H1 (cell line): ENCODE measurements around the gene GFOD1. TPM values are rescaled to one million over a fixed set of nuclear protein-coding genes. Genes with fewer than 3 reads are reported as not detected.
A peak's percentile ranks its signal among the peaks of the same experiment; 100 is the strongest.

Source experiments
- CTCF ChIA-PET: fragments of 300-600 bp; sonication (Branson Sonifier 250); formaldehyde crosslinking; loops from one replicate; lab custom pipeline; 2021; ENCODE audit not compliant: partially characterized antibody; lab: Charles Lee
- POLR2A ChIA-PET: fragments of 300-600 bp; sonication (Branson Sonifier 250); formaldehyde crosslinking; loops from one replicate; lab custom pipeline; 2021; ENCODE audit warnings: inconsistent platforms; ENCODE audit not compliant: partially characterized antibody; lab: Charles Lee
- DNase-seq, 2 experiments: peaks; one replicate each; pipeline versions ENCODE4 v3.0.0 to v3.0.0-alpha.2; 2010 to 2022; ENCODE audit warnings: low spot score in 2 of 2, low read depth in 1 of 2, mixed read lengths in 1 of 2
- FAIRE-seq: peaks from 2 replicates; lab custom pipeline; 2011; peaks lifted over from hg19 to GRCh38; lab: Jason Lieb, UNC
- H2AFZ ChIP-seq: 2 replicates; pipeline ENCODE4 v1.8.1; 2012; ENCODE audit warnings: low read length, inconsistent platforms
- H2AK5ac ChIP-seq: 2 replicates; pipeline ENCODE4 v1.6.1; 2013; ENCODE audit warnings: low read depth, low read length
- H2BK120ac ChIP-seq: replicated peaks from 2 replicates; pipeline ENCODE3; 2013; ENCODE audit warnings: low read depth, low read length, inconsistent platforms
- H2BK12ac ChIP-seq: 2 replicates; pipeline ENCODE4 v1.6.1; 2013; ENCODE audit warnings: low read depth, low read length
- H2BK15ac ChIP-seq: 2 replicates; pipeline ENCODE4 v1.6.1; 2013; ENCODE audit warnings: low read length
- H2BK20ac ChIP-seq: 2 replicates; pipeline ENCODE4 v1.6.1; 2013; ENCODE audit warnings: low read length
- H2BK5ac ChIP-seq: 2 replicates; pipeline ENCODE4 v1.6.1; 2013; ENCODE audit warnings: low read depth, low read length
- H3K14ac ChIP-seq: 2 replicates; pipeline ENCODE4 v1.6.1; 2013; ENCODE audit warnings: inconsistent platforms; ENCODE audit not compliant: insufficient read length
- H3K18ac ChIP-seq: 2 replicates; pipeline ENCODE4 v1.6.1; 2013; ENCODE audit warnings: low read length; ENCODE audit errors: extremely low read depth
- H3K23ac ChIP-seq: 2 replicates; pipeline ENCODE4 v1.6.1; 2013; ENCODE audit warnings: inconsistent platforms; ENCODE audit not compliant: insufficient read length
- H3K23me2 ChIP-seq: 2 replicates; pipeline ENCODE4 v1.6.1; 2013; ENCODE audit warnings: low read depth, low read length
- H3K27ac ChIP-seq: 2 replicates; pipeline ENCODE4 v1.6.1; 2011; ENCODE audit warnings: low read depth, low read length, inconsistent platforms
- H3K27me3 ChIP-seq, 4 experiments: replicated peaks in 1 of 4; 1 replicate in 1 of 4; 2 replicates in 3 of 4; pipeline versions ENCODE4 v1.6.1 to v1.8.1; 2011 to 2013; ENCODE audit warnings: low read length in 3 of 4, mild to moderate bottlenecking in 3 of 4, inconsistent platforms in 2 of 4, mixed read lengths in 2 of 4, moderate library complexity in 1 of 4; ENCODE audit not compliant: control insufficient read depth in 3 of 4, insufficient read depth in 3 of 4; ENCODE audit errors: extremely low read depth in 1 of 4
- H3K36me3 ChIP-seq, 4 experiments: 2 replicates each; pipeline versions ENCODE4 v1.6.1 to v1.8.1; 2011 to 2013; ENCODE audit warnings: mild to moderate bottlenecking in 4 of 4, low read length in 3 of 4, moderate library complexity in 2 of 4, control low read depth in 1 of 4, inconsistent platforms in 1 of 4; ENCODE audit not compliant: insufficient read depth in 4 of 4, control insufficient read depth in 2 of 4
- H3K4ac ChIP-seq: replicated peaks from 2 replicates; pipeline ENCODE3; 2013; ENCODE audit warnings: low read length, low read depth, mixed read lengths, inconsistent platforms; ENCODE audit not compliant: insufficient read length
- H3K4me1 ChIP-seq, 4 experiments: replicated peaks in 1 of 4; 1 replicate in 1 of 4; 2 replicates in 3 of 4; pipeline versions ENCODE4 v1.6.1 to v1.8.1; 2011 to 2013; ENCODE audit warnings: low read length in 3 of 4, inconsistent platforms in 2 of 4, mixed read lengths in 1 of 4; ENCODE audit not compliant: insufficient read depth in 4 of 4, control insufficient read depth in 3 of 4
- H3K4me2 ChIP-seq, 2 experiments: 2 replicates each; pipeline versions ENCODE4 v1.6.1 to v1.8.1; 2011 to 2013; ENCODE audit warnings: low read depth in 2 of 2, low read length in 2 of 2, control low read depth in 1 of 2, inconsistent platforms in 1 of 2, mild to moderate bottlenecking in 1 of 2; ENCODE audit not compliant: insufficient read depth in 1 of 2
- H3K4me3 ChIP-seq, 4 experiments: fragments of 200-600, 300-600 bp in 1 of 4; sonication (generic), shearing (Covaris generic), sonication (Bioruptor Twin) in 1 of 4; 2 replicates each; pipeline versions ENCODE4 v1.5.1 to v1.8.1; 2011 to 2016; ENCODE audit warnings: low read length in 4 of 4, low read depth in 3 of 4, control low read depth in 2 of 4, inconsistent platforms in 2 of 4, mild to moderate bottlenecking in 2 of 4, mixed read lengths in 1 of 4, moderate library complexity in 1 of 4; ENCODE audit not compliant: insufficient read depth in 2 of 4; ENCODE audit errors: extremely low read depth in 1 of 4
- H3K56ac ChIP-seq: replicated peaks from 2 replicates; pipeline ENCODE3; 2013; ENCODE audit warnings: low read depth, mild to moderate bottlenecking, mixed read lengths, low read length, inconsistent platforms; ENCODE audit not compliant: insufficient read length
- H3K79me1 ChIP-seq: 2 replicates; pipeline ENCODE4 v1.6.1; 2013; ENCODE audit warnings: low read depth, low read length, control low read depth
- H3K79me2 ChIP-seq, 2 experiments: 2 replicates each; pipeline versions ENCODE4 v1.6.1 to v1.8.1; 2012 to 2013; ENCODE audit warnings: low read length in 2 of 2, mild to moderate bottlenecking in 2 of 2, inconsistent platforms in 1 of 2; ENCODE audit not compliant: insufficient read depth in 2 of 2, control insufficient read depth in 1 of 2
- H3K9ac ChIP-seq, 4 experiments: replicated peaks in 1 of 4; 1 replicate in 1 of 4; 2 replicates in 3 of 4; pipeline versions ENCODE4 v1.6.1 to v1.8.1; 2011 to 2013; ENCODE audit warnings: low read depth in 3 of 4, low read length in 3 of 4, control low read depth in 2 of 4, mild to moderate bottlenecking in 2 of 4, moderate library complexity in 2 of 4, inconsistent platforms in 1 of 4; ENCODE audit errors: extremely low read depth in 1 of 4
- H3K9me3 ChIP-seq, 2 experiments: 2 replicates each; pipeline versions ENCODE4 v1.6.1 to v1.8.1; 2012 to 2013; ENCODE audit warnings: mild to moderate bottlenecking in 2 of 2, moderate library complexity in 2 of 2, control low read depth in 1 of 2, inconsistent platforms in 1 of 2, low read depth in 1 of 2, low read length in 1 of 2, mixed read lengths in 1 of 2; ENCODE audit not compliant: insufficient read depth in 2 of 2
- H4K20me1 ChIP-seq, 2 experiments: replicated peaks in 1 of 2; 2 replicates each; pipeline versions ENCODE3 to v1.8.1; 2011 to 2013; ENCODE audit warnings: inconsistent platforms in 2 of 2, low read length in 2 of 2, mild to moderate bottlenecking in 1 of 2; ENCODE audit not compliant: insufficient read depth in 2 of 2, control insufficient read depth in 1 of 2
- H4K5ac ChIP-seq: 2 replicates; pipeline ENCODE4 v1.6.1; 2013; ENCODE audit warnings: low read length, low read depth, mixed read lengths, inconsistent platforms; ENCODE audit not compliant: insufficient read length
- H4K8ac ChIP-seq: 2 replicates; pipeline ENCODE4 v1.8.0; 2013; ENCODE audit warnings: mild to moderate bottlenecking, moderate library complexity, low read length, inconsistent platforms; ENCODE audit not compliant: insufficient read depth; ENCODE audit errors: extremely low read depth
- H4K91ac ChIP-seq: replicated peaks from 2 replicates; pipeline ENCODE3; 2013; ENCODE audit warnings: low read length, mixed read lengths, inconsistent platforms; ENCODE audit not compliant: insufficient read length
- POLR2A ChIP-seq, 2 experiments: IDR thresholded peaks; 1 replicate in 1 of 2; 2 replicates in 1 of 2; pipeline ENCODE4 v1.6.1; 2011; ENCODE audit warnings: low read depth in 2 of 2, low read length in 2 of 2, mild to moderate bottlenecking in 2 of 2; ENCODE audit errors: control extremely low read depth in 1 of 2
- WGBS, 2 experiments: shearing (Covaris generic) in 1 of 2; methylation state at CpG; one replicate each; pipeline versions ENCODE4 v1.1.6 to v1.1.7; 2013 to 2015; ENCODE audit warnings: low lambda C conversion rate in 2 of 2, mixed read lengths in 2 of 2, inconsistent platforms in 1 of 2, low coverage in 1 of 2, missing lambda C conversion rate in 1 of 2; ENCODE audit not compliant: insufficient replicate concordance in 2 of 2, insufficient coverage in 1 of 2, insufficient read length in 1 of 2; ENCODE audit errors: extremely low coverage in 1 of 2, missing lambda C conversion rate in 1 of 2; 5-methylcytosine and 5-hydroxymethylcytosine counted together
- polyA plus RNA-seq, 7 experiments: library from polyadenylated mRNA; depleted of rRNA in 3 of 7; stranded (reverse) in 5 of 7; unstranded in 2 of 7; fragments of >200 nt in 5 of 7; fragments of 200-250 nt in 2 of 7; gene quantifications; 1 replicate in 5 of 7; 2 replicates in 1 of 7; 4 replicates in 1 of 7; pipeline versions ENCODE4 v1.2.1 to v1.2.3, GENCODE V29; 2011 to 2013; ENCODE audit warnings: missing spikeins in 2 of 7, mixed read lengths in 2 of 7
- total RNA-seq: library from RNA; stranded (reverse); fragmentation: NEBNext Ultra II Directional; extraction: Animal tissue kit (Norgen Biotek cat#: 25700); gene quantifications from 2 replicates; pipeline ENCODE4 v1.2.1, GENCODE V29; 2021

Gene GFOD1
- total and polyA plus RNA-seq, 2 of the 8 experiments (the other 6 are each of a cell fraction or from before 2014, with no cell fraction given): 2.5 to 8.8 TPM

GRCh38 chr6:13421425-13422059 is 65.9 kb downstream of the GFOD1 start:
- Histone ChIP-seq H3K4ac (no peak overlapping the region), H3K4me2 (peak overlapping the region; percentile 56 to 61; a peak in 3 of 4 replicates), H3K79me2 (no peaks in the 10 kb centered on the region; a peak in 1 of 4 replicates), H3K9me3 (no peaks in the 10 kb centered on the region), H2BK5ac (peak overlapping the region; percentile 98), H4K91ac (peak overlapping the region; percentile 94), H3K4me1 (peaks cover 14 to 21% (median 16%) of the 10 kb centered on the region in 4 experiments), H3K79me1 (no peaks in the 10 kb centered on the region; the same call in 1 of the 2 replicates), H2BK20ac (peak overlapping the region; percentile 99), H4K8ac (no peak overlapping the region), H4K20me1 (no peaks in the 10 kb centered on the region), H2BK12ac (peak overlapping the region; percentile 98), H3K36me3 (no peaks in the 10 kb centered on the region), H2BK120ac (peak overlapping the region; percentile 99), H3K4me3 (no peak overlapping the region; a peak in 1 of 8 replicates), H3K18ac (peak overlapping the region; percentile 89), H3K23ac (no peak overlapping the region), H2AK5ac (peak overlapping the region; percentile 88), H3K14ac (no peak overlapping the region), H2AFZ (no peak overlapping the region), H3K56ac (peak overlapping the region; percentile 63), H2BK15ac (no peak overlapping the region; the same call in 1 of the 2 replicates), H4K5ac (no peak overlapping the region), H3K27ac (peak overlapping the region; percentile 84), H3K23me2 (no peaks in the 10 kb centered on the region), H3K27me3 (no peaks in the 10 kb centered on the region), H3K9ac (peak overlapping the region in 2 of 4 experiments; percentile 1 to 39; a peak in 1 of 7 replicates)
- ChIA-PET CTCF (interaction anchor here (0.7 to 2.7 kb wide), 7 partner anchors 9 to 996 kb away, joined by 3 to 12 read pairs (median 3); no protein-coding TSS in a partner anchor), POLR2A (interaction anchor here (0.6 to 2.4 kb wide), 17 partner anchors 10 to 153 kb away, joined by 3 to 13 read pairs (median 4); partner anchors contain the start of genes GFOD1 and SIRT5)
- FAIRE-seq (no peak), DNase-seq (no peak)
- 54% methylated on average over 10 of the region's 10 CpGs; no CpG with 5 or more reads in 1 of the 2 experiments for WGBS, 2 experiments
- peak in 1 of 2 experiments; percentile 28; a peak in 1 of 3 replicates for TF ChIP-seq POLR2A (IDR thresholded peaks at IDR 0.05; ENCODE audit: control extremely low read depth in 1 of 2, low read depth in 2 of 2, low read length in 2 of 2)
